NCI-H345 (cell line): Measurements from ENCODE around the gene SUPT7L.
"Not testable (repeated sequence)": the region's sequence is repeated elsewhere in the genome, so short reads cannot be mapped to it uniquely, and the experiment has no call there.

Source experiments
- DNase-seq: peaks from one replicate; lab custom pipeline; 2025; lab: John Stamatoyannopoulos, UW

The SUPT7L gene

GRCh38 chr2:27685006-27685405 is 21.6 kb upstream of the SUPT7L start:
- DNase-seq: not testable (repeated sequence)

DNA sequence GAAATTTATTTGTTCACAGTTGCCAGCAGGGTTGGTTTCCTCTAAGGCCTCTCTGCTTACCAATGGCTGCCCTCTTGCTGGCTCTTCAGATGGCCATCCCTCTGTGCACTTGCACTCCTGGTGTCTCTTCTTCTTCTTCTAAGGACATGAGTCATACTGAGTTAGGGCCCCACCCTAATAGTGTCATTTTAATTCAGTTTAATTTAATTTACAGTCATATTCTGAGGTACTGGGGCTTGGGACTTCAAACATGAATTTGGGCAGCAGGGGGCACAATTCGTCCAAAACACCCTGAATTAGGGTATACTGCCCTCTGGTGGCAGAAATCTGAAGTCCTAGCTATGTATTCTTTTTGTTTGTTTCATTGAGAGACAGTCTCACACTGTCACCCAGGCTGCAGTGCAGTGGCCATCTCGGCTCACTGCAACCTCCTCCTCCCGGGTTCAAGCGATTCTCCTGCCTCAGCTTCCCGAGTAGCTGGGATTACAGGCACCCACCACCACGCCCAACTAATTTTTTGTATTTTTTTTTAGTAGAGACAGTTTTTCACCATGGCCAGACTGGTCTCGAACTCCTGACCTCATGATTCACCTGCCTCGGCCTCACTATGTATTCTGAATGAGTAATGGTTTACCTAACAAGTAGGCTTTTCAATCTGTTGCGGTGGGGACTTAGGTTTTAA is 20.1 kb upstream of the SUPT7L start:
- peak; percentile 95 for DNase-seq

DNA sequence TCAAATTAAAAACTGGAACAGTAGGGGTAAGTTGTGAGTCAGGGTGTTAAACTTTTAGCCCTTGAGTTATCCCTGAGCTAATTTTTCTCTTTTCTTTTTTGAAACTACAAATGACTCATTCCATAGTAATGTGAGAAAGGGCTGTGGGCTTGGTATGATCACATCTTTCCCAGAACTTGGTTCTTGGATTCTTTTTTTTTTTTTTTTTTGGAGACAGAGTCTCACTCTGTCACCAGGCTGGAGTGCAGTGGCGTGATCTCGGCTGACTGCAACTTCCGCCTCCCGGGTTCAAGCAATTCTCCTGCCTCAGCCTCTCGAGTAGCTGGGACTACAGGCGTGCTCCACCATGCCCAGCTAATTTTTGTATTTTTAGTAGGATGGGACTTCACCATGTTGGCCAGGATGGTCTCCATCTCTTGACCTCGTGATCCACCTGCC is 18.9 kb upstream of the SUPT7L start:
- DNase-seq: not testable (repeated sequence)

DNA sequence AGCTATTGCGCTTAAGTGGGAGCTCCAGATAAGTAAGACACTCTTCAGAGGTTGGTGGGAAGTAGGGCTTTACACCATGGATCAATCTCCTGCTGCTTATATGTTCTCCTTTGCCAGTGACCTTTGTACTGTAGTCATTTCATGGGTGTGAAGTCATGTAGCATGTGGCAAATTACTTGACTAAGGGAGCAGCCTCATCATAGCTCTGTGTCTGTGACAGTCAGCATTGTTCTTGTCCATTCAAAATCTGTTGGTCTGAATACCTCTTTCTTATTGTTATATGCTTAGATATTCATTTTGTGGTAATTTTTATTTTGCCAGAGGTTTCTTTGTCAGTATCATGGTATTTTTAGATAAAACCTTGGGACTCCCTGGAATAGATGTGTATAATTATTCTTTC is 18.4 kb upstream of the SUPT7L start:
- DNase-seq: no peak

DNA sequence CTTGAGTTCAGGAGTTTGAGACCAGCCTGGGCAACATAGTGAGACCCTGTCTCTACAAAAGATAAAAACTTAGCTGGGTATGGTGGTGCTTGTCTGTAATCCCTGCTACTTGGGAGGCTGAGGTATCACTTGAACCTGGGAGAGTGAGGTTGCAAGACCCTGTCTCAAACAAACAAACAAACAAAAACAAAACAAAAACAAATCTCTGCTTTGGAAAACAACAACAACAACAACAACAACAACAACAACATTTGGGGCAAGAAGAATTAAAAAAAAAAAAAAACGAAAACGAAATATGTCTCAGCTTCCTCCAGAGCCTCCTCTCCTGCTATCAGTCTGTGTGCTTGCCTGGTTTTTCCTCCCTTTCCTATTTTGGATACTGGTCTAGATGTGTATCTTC is 17.2 kb upstream of the SUPT7L start:
- no peak for DNase-seq

- DNase-seq: no peak
Observed at GRCh38 chr2:27672723-27673486, 9.5 kb upstream of the SUPT7L start.

DNA sequence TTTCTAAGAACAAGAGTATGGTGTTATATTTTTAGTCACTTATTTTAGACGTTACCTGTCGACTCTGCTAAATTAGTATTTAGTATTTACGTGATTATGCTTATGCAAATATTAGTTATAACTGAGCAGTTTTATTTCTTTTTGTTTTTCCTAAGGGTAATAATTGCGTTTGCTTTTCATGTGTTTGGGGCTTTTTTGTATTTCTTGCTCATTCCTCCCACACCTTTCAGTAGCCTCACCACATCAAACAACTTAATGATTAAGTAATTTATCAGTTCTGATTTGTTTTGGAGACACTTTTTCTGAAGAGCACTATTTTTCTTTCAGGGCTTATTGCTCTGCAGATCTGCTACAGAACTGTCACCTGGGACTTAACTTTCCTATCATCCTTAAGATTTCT is 7.8 kb upstream of the SUPT7L start:
- no peak for DNase-seq

GRCh38 chr2:27667446-27667845 is 4.0 kb upstream of the SUPT7L start:
- DNase-seq: no peak

- DNase-seq: no peak
Observed at GRCh38 chr2:27664622-27665363, 1.4 kb upstream of the SUPT7L start.

GRCh38 chr2:27664154-27664574 is 750 bp upstream of the SUPT7L start:
- peak; percentile 28 for DNase-seq

GRCh38 chr2:27661371-27661770 is 2.0 kb downstream of the SUPT7L start:
- DNase-seq: no peak

- peak; percentile 8 for DNase-seq
Observed at GRCh38 chr2:27655155-27655951, 8.1 kb downstream of the SUPT7L start.

GRCh38 chr2:27653397-27653796 is 10.0 kb downstream of the SUPT7L start:
- no peak for DNase-seq

DNA sequence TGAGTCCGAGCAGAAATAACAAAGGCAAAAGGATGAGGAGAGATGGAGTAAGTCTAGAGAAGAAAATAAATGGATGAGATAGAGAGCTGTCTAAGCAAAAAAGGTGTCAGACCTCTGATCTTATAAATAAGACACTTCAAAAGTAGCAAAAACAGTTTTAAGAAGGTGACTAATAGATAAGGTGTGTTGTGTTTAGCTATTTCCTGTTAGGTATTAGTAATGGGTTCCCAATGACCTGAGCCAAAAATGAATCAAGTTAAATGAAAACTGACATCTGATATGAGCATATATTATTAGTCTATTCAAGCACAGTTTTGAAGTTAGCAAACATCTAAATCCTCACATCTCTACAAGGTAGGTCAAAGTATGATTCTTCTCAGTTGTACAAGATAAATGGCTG is 10.6 kb downstream of the SUPT7L start:
- no peak for DNase-seq

DNA sequence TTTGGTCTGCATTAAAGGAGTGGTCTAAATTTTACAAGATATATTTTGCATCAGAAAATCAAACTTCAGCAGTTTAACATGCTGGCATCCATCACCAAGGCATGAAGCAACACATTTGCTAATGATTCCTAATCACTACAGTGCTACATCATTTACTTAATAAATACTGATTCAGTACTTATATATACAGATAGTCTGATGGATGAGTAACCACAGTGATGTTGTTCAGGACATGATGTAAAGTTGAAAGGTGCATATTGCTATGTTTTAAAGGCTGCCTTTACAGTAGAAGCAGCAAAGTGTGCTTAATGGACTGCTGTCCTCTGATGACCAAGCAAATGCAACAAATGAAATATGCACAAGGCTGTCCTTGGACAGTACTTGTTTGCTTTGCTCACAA is 11.1 kb downstream of the SUPT7L start:
- no peak for DNase-seq

DNA sequence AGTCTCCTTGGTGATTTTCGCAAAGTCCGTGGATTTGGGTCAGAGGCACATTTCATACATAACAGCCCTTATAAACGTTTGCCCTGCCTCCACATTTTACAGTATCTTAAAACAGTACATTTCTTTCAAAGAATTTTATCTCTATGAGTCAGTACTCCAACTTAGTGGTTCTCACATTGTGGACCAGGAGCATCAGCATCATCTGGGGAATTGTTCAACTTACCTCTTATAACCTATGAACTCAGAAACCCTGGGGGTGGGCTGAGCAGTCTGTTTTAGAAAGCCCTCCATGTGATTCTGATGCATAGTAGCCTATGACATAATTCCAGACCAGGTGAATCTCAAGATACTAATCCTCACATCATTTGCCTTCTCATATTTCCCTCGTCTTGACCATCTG is 12.4 kb downstream of the SUPT7L start:
- DNase-seq: no peak

GRCh38 chr2:27647737-27648136 is 15.7 kb downstream of the SUPT7L start:
- DNase-seq: no peak

DNA sequence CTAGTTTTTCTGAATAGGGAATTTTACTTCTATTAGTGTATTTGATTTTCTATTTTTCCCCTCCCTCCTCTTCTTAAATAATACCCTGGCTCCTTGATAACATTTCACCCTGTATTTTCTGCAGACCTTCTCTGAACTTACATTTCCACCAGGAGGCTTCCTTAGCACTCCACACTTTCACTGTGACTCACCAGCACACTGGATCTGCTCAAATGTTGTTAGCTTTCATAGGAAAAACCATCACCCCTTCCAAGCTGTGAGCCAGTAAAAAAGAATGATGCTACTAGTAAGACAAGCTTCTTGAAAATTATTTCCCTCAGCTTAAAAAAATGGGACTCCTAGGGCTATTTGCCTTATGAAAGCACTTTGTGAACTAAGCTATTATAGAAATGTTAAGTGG is 16.1 kb downstream of the SUPT7L start:
- DNase-seq: no peak

GRCh38 chr2:27645197-27645596 is 18.2 kb downstream of the SUPT7L start:
- DNase-seq: no peak

DNA sequence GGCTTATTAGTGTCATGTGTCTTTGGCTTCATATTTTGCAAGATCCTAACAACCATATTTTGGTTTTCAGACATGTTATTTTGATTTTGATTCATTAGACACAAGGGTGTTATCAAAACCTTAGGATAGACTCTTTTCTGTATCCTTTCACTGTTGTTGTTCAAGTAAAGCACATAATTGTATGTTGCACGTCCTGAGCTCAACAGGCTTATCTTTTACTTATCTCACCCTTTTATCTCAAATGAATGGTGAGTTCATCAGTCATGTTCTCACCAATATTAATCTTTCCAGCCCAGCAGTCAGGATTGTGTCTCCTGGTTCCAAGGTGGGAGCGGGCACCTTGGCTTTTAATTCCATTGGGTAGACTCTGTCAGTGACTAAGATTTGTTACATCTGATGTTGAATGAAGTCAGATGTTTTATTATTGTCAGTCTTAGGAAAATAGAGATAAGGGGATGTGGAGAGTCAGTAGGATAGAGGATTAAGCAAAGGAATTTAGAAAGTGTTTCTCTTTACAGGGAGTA is 22.6 kb downstream of the SUPT7L start:
- no peak for DNase-seq

GRCh38 chr2:27638709-27639108 is 24.7 kb downstream of the SUPT7L start:
- no peak for DNase-seq
